DMS53 treated with DMSO at 0.1 percent for 48 hours (cell line): ENCODE results near the gene AGGF1.
"Not testable (repeated sequence)": the region's sequence is repeated elsewhere in the genome, so short reads cannot be mapped to it uniquely, and the experiment has no call there.

Experiments used
- DNase-seq: peaks from one replicate; lab custom pipeline; 2025; ENCODE audit not compliant: unreplicated experiment; lab: John Stamatoyannopoulos, UW

The AGGF1 gene

GRCh38 chr5:77030097-77031071 lies at the start of gene AGGF1:
Gene AGGF1, plus strand, starts transcription at chr5:77030404. Its CDS starts 363 bp downstream, at chr5:77030767.
- DNase-seq: peak; percentile 92

- DNase-seq: no peak
Measured at GRCh38 chr5:76980518-76981144, 49.6 kb upstream of the AGGF1 start.

GRCh38 chr5:76982450-76982849 lies 47.8 kb upstream of the AGGF1 start:
- DNase-seq: no peak

GRCh38 chr5:76983468-76983867 lies 46.7 kb upstream of the AGGF1 start:
- no peak for DNase-seq

- no peak for DNase-seq
Measured at GRCh38 chr5:76986825-76987526, 43.2 kb upstream of the AGGF1 start.

- DNase-seq: no peak
Measured at GRCh38 chr5:76990899-76991459, 39.2 kb upstream of the AGGF1 start.

GRCh38 chr5:76993436-76993835 lies 36.8 kb upstream of the AGGF1 start:
- not testable (repeated sequence) for DNase-seq

GRCh38 chr5:76994337-76994736 lies 35.9 kb upstream of the AGGF1 start:
- DNase-seq: no peak

- not testable (repeated sequence) for DNase-seq
Measured at GRCh38 chr5:76998251-76998650, 32.0 kb upstream of the AGGF1 start.

- no peak for DNase-seq
Measured at GRCh38 chr5:76999451-76999850, 30.8 kb upstream of the AGGF1 start.

- DNase-seq: no peak
Measured at GRCh38 chr5:77003246-77003645, 27.0 kb upstream of the AGGF1 start.

- no peak for DNase-seq
Measured at GRCh38 chr5:77006124-77006523, 24.1 kb upstream of the AGGF1 start.

- no peak for DNase-seq
Measured at GRCh38 chr5:77008413-77008812, 21.8 kb upstream of the AGGF1 start.

GRCh38 chr5:77010243-77010642 lies 20.0 kb upstream of the AGGF1 start:
- DNase-seq: no peak

- DNase-seq: no peak
Measured at GRCh38 chr5:77011498-77011897, 18.7 kb upstream of the AGGF1 start.

GRCh38 chr5:77012601-77013000 lies 17.6 kb upstream of the AGGF1 start:
- DNase-seq: no peak

- peak; percentile 19 for DNase-seq
Measured at GRCh38 chr5:77015938-77016569, 14.2 kb upstream of the AGGF1 start.

- no peak for DNase-seq
Measured at GRCh38 chr5:77016962-77017361, 13.2 kb upstream of the AGGF1 start.

- DNase-seq: no peak
Measured at GRCh38 chr5:77017668-77018067, 12.5 kb upstream of the AGGF1 start.

GRCh38 chr5:77022511-77023417 lies 7.4 kb upstream of the AGGF1 start:
- DNase-seq: no peak
